Measurements from ENCODE around the gene UNC119.

The UNC119 gene

DNA sequence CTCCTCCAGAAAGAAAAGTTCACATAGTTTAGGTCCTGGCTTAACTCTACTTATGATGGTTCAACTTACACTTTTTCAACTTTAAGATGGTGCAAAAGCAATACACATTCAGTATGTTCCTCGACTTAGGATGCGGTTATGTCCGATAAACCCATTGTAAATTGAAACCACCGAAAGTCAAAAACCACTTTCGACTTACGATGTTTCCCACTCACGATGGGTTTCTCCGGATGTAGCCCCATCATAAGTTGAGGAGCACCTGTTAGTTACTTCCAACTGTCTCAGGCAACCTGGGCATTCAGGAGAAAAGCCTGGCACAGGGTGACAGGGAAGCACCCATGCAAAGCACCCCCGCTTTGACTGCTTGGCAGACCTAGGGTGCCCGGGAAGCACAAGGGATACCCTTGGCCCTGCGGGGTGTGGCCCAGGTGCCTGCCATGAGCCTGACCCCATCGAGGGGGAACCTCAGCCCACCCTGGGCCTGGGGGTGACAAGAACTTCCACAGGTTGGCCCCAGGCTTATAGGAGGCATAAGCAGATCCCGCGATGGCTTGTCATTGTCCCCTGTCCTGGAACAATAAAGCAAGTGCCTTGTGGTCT is 14.0 kb downstream of the UNC119 start:
- peaks cover 4% of the 10 kb centered on the region for H3K4me1 Mint-ChIP-seq

DNA sequence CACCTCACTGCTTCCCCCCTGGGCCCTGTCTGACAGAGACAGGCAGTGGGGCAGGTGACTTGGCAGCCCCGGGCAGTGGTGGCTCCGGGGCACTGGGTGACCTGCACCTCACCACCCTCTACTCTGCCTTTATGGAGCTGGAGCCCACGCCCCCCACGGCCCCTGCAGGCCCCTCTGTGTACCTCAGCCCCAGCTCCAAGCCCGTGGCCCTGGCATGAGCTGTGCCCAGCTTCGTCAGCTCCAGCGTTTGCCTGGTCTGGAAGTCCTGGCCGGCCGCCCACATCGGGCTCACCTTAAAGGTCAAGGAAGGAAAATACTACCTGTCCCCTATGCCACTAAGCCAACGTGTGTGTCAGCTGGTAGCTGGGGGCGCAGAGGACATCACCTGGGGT is 15.2 kb downstream of the UNC119 start:
- Mint-ChIP-seq H3K4me3 (no peak overlapping the region), H3K9me3 (no peaks in the 10 kb centered on the region), H3K36me3 (no peaks in the 10 kb centered on the region), H3K27ac (no peak overlapping the region), H3K4me1 (no peaks in the 10 kb centered on the region), H3K27me3 (no peaks in the 10 kb centered on the region)
- ATAC-seq, result no peak

More for the DNA sequence above, 14.0 kb downstream of the UNC119 start:
- Mint-ChIP-seq H3K27ac (no peak overlapping the region), H3K27me3 (no peaks in the 10 kb centered on the region), H3K9me3 (no peaks in the 10 kb centered on the region), H3K36me3 (no peaks in the 10 kb centered on the region), H3K4me3 (no peak overlapping the region)
- ATAC-seq, result no peak

DNA sequence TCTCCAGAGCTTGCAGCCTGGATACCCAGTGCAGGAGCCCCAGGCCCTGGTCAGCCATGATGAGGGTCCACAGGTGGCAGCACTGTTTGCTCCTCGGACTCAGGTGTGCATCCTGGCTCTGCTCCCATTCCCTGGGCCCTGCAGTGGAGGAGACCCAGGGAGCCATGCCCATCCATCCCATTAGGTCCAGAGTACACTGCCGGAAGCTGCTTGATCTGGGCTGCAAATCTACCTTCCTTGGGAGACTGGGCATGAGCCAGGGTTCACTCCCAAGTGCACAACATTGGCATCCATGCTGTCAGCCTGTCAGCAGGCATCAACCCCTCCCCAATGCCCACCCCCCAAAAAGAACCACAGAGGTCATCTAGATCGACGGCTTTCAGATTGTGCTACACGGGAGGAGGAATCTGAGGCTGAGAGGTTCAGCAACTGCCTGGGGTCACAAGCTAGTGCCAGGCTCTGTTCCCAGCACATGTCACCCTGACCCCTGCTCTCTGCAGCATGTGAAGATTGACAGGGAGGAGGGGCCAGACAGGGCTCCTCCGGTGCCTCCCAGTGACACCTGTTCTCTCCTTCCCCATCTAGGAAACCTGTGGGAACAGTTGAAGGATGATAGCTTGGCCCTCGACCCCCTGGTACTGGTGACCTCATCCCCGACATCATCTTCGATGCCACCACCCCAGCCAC is 15.7 kb downstream of the UNC119 start:
- H3K4me3 Mint-ChIP-seq, result no peak overlapping the region
- H3K36me3 Mint-ChIP-seq, result no peaks in the 10 kb centered on the region
- H3K9me3 Mint-ChIP-seq, result no peaks in the 10 kb centered on the region
- no peak for ATAC-seq
- no peak overlapping the region for H3K27ac Mint-ChIP-seq
- H3K4me1 Mint-ChIP-seq, result no peaks in the 10 kb centered on the region
- no peaks in the 10 kb centered on the region for H3K27me3 Mint-ChIP-seq

DNA sequence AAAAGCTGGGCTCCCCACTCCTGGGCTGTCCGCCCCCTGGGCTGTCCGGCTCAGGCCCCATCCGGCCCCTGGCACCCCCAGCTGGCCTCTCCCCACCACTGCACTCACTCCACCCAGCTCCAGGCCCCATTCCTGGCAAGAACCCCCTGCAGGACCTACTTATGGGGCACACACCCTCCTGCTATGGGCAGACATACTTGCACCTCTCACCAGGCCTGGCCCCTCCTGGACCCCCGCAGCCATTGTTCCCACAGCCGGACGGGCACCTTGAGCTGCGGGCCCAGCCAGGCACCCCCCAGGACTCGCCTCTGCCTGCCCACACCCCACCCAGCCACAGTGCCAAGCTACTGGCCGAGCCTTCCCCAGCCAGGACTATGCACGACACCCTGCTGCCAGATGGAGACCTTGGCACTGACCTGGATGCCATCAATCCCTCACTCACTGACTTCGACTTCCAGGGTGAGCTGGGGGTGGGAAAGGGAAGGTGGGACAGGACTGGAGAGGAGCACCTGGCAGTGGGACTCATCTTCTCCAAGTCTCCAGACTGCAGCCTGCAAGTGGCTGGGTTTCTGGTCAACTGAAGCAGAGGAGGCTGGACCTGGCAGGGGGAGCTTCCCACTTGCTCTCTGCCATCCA is 17.6 kb downstream of the UNC119 start:
- Mint-ChIP-seq H3K9me3 (no peaks in the 10 kb centered on the region), H3K27ac (no peak overlapping the region), H3K27me3 (no peaks in the 10 kb centered on the region), H3K4me1 (no peaks in the 10 kb centered on the region), H3K36me3 (no peaks in the 10 kb centered on the region), H3K4me3 (no peak overlapping the region)
- no peak for ATAC-seq

DNA sequence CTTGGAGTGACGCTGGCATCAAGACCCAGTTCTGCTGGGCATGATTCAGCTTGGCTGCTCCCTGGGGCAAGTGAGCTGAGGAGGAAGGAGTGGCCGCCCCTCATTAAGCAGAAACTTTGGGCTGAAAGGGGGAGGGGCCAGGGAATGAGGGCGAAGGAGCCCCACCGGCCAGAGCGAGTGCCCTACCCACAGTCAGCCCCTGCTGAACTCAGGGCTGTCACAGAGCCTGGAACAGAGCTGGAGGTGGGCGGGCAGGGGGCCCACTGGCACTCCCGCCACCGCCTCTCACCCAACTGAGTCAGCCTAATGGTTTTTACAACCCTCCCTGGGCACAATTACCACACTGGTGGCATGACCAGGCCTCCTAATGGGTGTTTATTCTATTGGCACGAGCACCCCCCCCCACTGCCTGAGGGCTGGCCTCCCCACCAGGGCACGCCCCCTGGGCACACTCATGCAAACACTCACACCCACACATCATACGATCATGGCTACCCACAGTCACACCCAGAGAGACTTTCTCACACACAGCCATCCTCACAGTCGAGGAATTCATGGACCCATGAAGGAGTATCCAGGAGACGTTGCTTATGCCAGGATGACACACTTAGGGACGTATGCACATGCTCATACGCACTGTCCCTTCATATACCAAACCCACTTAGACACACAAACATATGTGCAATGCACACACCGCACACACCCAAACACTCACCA is 19.2 kb downstream of the UNC119 start:
- no peak overlapping the region for H3K27ac Mint-ChIP-seq
- ATAC-seq, result no peak
- no peak overlapping the region for H3K4me3 Mint-ChIP-seq
- H3K9me3 Mint-ChIP-seq, result no peaks in the 10 kb centered on the region
- H3K36me3 Mint-ChIP-seq, result no peaks in the 10 kb centered on the region
- H3K27me3 Mint-ChIP-seq, result no peaks in the 10 kb centered on the region
- no peaks in the 10 kb centered on the region for H3K4me1 Mint-ChIP-seq

DNA sequence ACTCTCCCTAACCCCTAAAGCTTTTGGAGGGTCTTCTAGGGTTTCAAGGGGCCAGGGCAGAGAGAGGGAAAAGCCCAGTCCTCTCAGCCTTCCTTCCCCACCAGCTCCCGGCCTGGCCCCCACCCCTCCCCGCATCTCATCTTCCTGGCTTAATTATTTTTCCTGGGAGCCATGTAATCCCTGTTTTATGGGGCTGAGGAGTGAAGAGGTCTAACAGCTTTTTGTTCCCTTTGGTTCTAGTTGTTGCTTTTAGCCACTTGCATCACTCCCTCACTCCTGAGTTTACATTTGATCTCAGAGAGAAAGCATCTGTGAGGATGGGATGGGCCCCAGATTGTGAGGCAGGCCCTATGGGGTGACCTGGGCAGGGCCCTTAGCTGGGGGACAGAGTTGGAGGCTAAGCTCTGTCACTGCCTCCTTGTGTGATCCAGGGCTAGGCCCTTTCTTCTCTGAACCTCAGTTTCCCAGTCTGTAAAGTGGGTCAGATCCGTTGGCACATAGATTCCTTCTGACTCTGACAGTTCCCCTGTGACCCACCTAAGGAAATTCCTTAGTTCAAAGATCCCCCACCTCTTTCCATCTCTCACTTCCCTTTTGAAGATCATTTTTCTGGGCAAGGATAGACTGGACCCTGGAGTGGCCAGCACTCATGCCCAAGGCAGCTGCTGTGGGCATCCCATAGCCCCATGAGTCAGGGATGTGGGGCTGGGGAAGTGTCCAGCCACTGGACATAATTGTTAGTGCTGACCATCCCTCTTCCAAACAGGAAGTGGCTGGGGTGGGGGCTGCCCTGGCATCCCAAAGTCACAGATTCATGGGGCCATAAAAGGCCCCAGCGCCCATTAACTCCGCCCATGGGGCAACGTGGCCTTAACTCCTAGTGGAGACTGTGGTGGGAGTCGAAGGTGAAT is 20.1 kb downstream of the UNC119 start:
- Mint-ChIP-seq H3K9me3 (no peaks in the 10 kb centered on the region), H3K27ac (no peak overlapping the region), H3K4me1 (no peaks in the 10 kb centered on the region), H3K36me3 (no peaks in the 10 kb centered on the region), H3K27me3 (no peaks in the 10 kb centered on the region), H3K4me3 (no peak overlapping the region)
- ATAC-seq, result no peak

DNA sequence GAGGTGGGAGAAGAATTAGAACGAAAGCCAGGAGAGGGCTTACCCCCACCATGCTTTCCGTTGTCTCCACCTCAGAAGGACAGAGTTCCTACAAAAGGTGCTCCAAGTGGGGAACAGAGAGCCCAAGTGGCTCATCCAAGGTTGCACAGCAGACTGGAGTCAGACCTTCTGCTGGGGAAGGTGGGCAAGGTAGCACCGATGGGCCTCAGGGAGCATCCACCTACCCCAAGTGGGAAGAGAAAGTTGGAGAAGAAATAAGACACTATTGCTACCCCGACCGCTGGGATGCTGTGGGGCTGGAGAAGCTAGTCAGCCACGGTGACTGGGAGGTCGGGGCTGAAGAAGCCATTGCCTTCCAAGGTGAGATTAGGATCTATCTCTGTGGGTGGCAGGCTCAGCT is 21.5 kb downstream of the UNC119 start:
- no peak overlapping the region for H3K4me3 Mint-ChIP-seq
- no peak for ATAC-seq
- H3K27me3 Mint-ChIP-seq, result no peaks in the 10 kb centered on the region
- H3K36me3 Mint-ChIP-seq, result no peaks in the 10 kb centered on the region
- no peaks in the 10 kb centered on the region for H3K9me3 Mint-ChIP-seq
- no peaks in the 10 kb centered on the region for H3K4me1 Mint-ChIP-seq
- no peak overlapping the region for H3K27ac Mint-ChIP-seq

DNA sequence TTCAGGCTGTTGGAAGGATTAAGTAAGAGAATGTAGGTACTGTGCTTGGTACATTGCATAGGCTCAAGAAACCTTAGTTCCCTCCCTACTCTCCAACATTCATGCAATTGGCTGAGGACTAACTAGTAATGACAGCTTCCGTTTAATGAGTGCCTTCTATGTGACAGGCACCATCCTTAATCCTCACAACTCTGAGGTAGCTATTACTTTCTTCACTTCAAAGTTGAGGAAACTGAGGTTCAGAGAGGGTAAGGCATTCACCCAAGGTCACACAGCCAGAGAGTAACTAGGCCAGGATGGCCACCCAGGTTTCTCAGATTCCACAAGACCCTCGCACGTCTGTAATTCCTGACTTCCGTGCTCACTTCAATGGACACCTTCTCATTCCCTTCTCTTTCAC is 22.2 kb downstream of the UNC119 start:
- no peaks in the 10 kb centered on the region for H3K9me3 Mint-ChIP-seq
- H3K4me3 Mint-ChIP-seq, result no peak overlapping the region
- no peaks in the 10 kb centered on the region for H3K36me3 Mint-ChIP-seq
- H3K4me1 Mint-ChIP-seq, result no peaks in the 10 kb centered on the region
- no peak overlapping the region for H3K27ac Mint-ChIP-seq
- ATAC-seq, result no peak
- no peaks in the 10 kb centered on the region for H3K27me3 Mint-ChIP-seq

DNA sequence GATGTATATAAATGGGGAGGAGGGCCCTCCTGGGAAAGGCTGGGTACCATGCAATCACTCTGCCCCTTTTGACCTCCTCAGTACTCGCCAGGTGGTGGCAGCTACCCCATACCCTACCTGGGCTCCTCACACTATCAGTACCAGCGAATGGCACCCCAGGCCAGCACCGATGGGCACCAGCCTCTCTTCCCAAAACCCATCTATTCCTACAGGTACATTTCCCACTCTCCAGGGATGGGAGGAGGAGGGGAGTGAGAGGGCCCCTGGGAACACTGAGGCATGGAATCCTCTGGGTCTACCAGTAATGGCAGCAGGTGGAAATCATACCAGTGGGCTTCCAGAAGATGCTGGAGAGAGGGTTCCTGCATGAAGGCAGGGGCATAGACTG is 23.4 kb downstream of the UNC119 start:
- Mint-ChIP-seq H3K4me1 (no peaks in the 10 kb centered on the region), H3K9me3 (no peaks in the 10 kb centered on the region), H3K36me3 (no peaks in the 10 kb centered on the region), H3K27ac (no peak overlapping the region), H3K27me3 (no peaks in the 10 kb centered on the region), H3K4me3 (no peak overlapping the region)
- no peak for ATAC-seq

DNA sequence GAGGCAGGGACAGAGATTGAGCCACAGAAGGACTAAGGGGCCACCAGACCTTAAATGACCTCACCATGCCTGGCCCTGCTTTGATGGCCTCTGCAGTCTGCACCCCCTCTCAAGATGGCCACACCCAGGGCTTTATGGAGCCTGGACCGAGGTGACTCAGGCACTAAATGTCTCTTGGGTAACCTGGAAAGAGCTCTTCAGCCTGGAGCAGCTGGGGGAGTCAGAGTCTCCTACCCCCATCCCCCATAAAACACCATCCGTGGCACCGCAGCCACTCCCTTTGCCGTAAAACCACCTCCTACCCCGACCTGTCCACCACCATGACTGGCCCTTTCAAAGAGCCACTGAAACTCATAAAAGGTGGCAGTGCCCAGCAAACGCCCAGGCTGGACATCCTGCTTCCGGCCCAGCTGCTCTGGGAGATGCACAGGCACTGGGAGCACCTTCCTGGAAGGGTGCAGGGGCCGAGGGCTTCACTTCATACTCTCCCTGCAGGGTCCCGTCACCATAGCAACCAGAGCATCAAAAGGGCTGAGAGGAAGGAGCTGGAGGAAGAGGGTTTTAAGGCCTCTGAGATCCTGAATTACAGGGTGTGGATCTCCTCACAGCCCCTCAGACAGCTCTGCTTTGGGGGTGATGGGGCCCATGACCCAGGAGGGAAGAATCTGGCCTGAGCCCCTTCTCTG is 24.0 kb downstream of the UNC119 start:
- Mint-ChIP-seq H3K4me3 (no peak overlapping the region), H3K27ac (no peak overlapping the region), H3K4me1 (no peaks in the 10 kb centered on the region), H3K9me3 (no peaks in the 10 kb centered on the region), H3K36me3 (no peaks in the 10 kb centered on the region), H3K27me3 (no peaks in the 10 kb centered on the region)
- ATAC-seq, result no peak

DNA sequence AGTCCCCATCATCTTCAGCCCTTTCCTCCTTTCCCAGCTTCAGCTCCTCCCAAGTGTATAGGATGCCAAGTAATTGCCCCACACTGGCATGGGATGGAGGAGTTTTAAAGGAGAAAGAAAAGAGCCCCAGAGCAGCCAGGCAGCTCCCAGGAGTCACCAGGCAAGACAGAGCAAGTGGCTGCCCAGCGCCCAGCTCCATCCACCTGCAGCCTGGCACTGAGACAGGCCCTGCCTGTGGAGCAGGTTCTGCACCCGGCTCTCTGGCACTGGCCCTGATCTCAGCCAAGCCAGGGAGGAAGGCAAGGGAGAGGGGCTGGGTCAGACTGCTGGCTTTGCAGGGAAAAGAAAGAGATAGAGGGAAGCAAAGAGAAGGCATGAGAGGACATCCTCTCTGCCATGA is 24.6 kb downstream of the UNC119 start:
- H3K27ac Mint-ChIP-seq, result no peak overlapping the region
- H3K36me3 Mint-ChIP-seq, result no peaks in the 10 kb centered on the region
- no peak overlapping the region for H3K4me3 Mint-ChIP-seq
- ATAC-seq, result no peak
- no peaks in the 10 kb centered on the region for H3K27me3 Mint-ChIP-seq
- H3K9me3 Mint-ChIP-seq, result no peaks in the 10 kb centered on the region
- no peaks in the 10 kb centered on the region for H3K4me1 Mint-ChIP-seq

DNA sequence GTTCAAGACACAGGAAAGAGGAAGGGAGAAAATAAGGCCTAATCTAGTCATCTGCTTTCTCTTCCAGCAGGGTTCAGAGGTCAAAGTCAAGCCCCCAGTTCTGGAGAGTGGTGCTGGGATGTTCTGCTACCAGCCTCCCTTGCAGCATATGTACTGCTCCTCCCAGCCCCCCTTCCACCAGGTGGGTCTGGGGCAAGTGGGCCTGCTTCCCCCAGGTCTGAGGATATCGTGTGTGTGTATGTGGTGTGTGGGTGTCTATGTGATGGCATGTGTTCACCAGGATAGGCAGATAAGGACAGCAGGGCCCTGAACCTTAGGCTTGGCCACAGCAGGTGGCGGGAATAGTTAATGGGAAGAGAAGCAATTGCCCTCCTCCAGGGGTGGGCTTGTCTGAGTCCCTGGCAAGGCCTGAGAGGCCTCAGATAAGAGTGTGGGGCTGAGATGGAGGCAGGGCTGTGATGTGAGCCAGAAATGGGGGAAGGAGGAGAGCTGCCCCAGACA is 25.2 kb downstream of the UNC119 start:
- Mint-ChIP-seq H3K27ac (no peak overlapping the region), H3K9me3 (no peaks in the 10 kb centered on the region), H3K36me3 (no peaks in the 10 kb centered on the region), H3K4me1 (no peaks in the 10 kb centered on the region), H3K4me3 (no peak overlapping the region), H3K27me3 (no peaks in the 10 kb centered on the region)
- no peak for ATAC-seq

DNA sequence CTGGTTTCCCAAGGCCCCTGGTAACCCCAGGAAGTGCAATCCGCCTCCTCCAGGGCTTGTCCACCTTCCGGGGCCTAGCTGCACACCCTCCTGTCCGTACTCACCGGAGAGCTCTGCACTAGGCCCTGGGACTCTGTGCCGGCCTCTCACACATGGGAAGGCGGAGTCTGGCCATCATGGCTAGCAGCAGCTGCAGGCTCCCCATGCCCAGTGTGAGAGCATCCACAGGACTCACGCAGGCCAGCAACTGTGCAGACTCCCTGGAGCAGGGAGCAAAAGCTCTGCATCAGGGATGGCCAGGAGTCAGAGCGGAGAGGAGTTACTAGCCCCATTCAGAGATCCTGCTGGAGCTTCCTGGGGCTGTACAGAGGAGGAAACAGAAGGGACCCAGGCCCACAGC is 26.0 kb downstream of the UNC119 start:
- no peak for ATAC-seq
- H3K4me3 Mint-ChIP-seq, result no peak overlapping the region

More for the DNA sequence above, 26.0 kb downstream of the UNC119 start:
- no peaks in the 10 kb centered on the region for H3K9me3 Mint-ChIP-seq
- no peaks in the 10 kb centered on the region for H3K4me1 Mint-ChIP-seq
- H3K36me3 Mint-ChIP-seq, result no peaks in the 10 kb centered on the region
- no peak overlapping the region for H3K27ac Mint-ChIP-seq
- H3K27me3 Mint-ChIP-seq, result no peaks in the 10 kb centered on the region

Measured in stimulated activated memory B cell treated with anti-CD40 and anti-IgM and Interleukin-4, amounts not matched to agents 10 μg/mL and 1 μg/mL and 100 μg/mL, for 72 hours (primary cell).